ENCODE data around the gene HMX3. TPM values are rescaled to one million over a fixed set of nuclear protein-coding genes. Genes with fewer than 3 reads are reported as not detected.
"Not testable (repeated sequence)": the region's sequence is repeated elsewhere in the genome, so short reads cannot be mapped to it uniquely, and the experiment has no call there.

HMX3 gene
- total RNA-seq, 1 experiment from 2014 or later: not detected

GRCh38 chr10:123175389-123176387, 39.9 kb downstream of the HMX3 start:
- CTCF ChIA-PET: no interaction called here
- Mint-ChIP-seq H3K36me3 (ENCODE audit: insufficient read depth, unreplicated experiment) (peaks cover 11% of the 10 kb centered on the region), H3K4me1 (ENCODE audit: low read depth, unreplicated experiment) (no peaks in the 10 kb centered on the region), H3K27me3 (ENCODE audit: insufficient read depth, unreplicated experiment) (no peaks in the 10 kb centered on the region), H3K4me3 (ENCODE audit: unreplicated experiment) (no peak overlapping the region), H3K27ac (ENCODE audit: unreplicated experiment) (no peak overlapping the region), H3K9me3 (ENCODE audit: unreplicated experiment) (no peaks in the 10 kb centered on the region)
- intact Hi-C loops (cut with micrococcal nuclease; ENCODE audit: unreplicated experiment): no loop called here
- H3K27me3 ChIP-seq (replicated peaks; ENCODE audit: control insufficient read depth, insufficient read depth, low read length): no peaks in the 10 kb centered on the region
- H3K36me3 ChIP-seq (ENCODE audit: control insufficient read depth, insufficient read depth, low read length): no peaks in the 10 kb centered on the region
- BruUV-seq (replicated peaks): no TSS peak
- no peak for TF ChIP-seq CTCF (IDR thresholded peaks at IDR 0.05; ENCODE audit: insufficient read depth in 1 of 2, low read depth in 1 of 2, low read length in 1 of 2, severe bottlenecking in 1 of 2, unreplicated experiment in 1 of 2)
- no peak for DNase-seq
- POLR2A ChIA-PET: no interaction called here
- no peaks in the 10 kb centered on the region for H3K4me1 ChIP-seq
- H3K4me3 ChIP-seq (ENCODE audit: low read depth, low read length): no peak overlapping the region
- H3K9me3 ChIP-seq: no peaks in the 10 kb centered on the region

GRCh38 chr10:123178390-123178789, 42.6 kb downstream of the HMX3 start:
- H3K4me1 Mint-ChIP-seq (ENCODE audit: low read depth, unreplicated experiment); CTCF ChIA-PET; BruUV-seq (replicated peaks); H3K36me3 ChIP-seq (ENCODE audit: control insufficient read depth, insufficient read depth, low read length); H3K4me3 Mint-ChIP-seq (ENCODE audit: unreplicated experiment); intact Hi-C loops (cut with micrococcal nuclease; ENCODE audit: unreplicated experiment); H3K9me3 ChIP-seq; H3K4me1 ChIP-seq; H3K27me3 ChIP-seq (replicated peaks; ENCODE audit: control insufficient read depth, insufficient read depth, low read length); DNase-seq; H3K27me3 Mint-ChIP-seq (ENCODE audit: insufficient read depth, unreplicated experiment); H3K27ac Mint-ChIP-seq (ENCODE audit: unreplicated experiment); POLR2A ChIA-PET; H3K9me3 Mint-ChIP-seq (ENCODE audit: unreplicated experiment); H3K4me3 ChIP-seq (ENCODE audit: low read depth, low read length); H3K36me3 Mint-ChIP-seq (ENCODE audit: insufficient read depth, unreplicated experiment): not testable (repeated sequence)

- H3K27me3 ChIP-seq (replicated peaks; ENCODE audit: control insufficient read depth, insufficient read depth, low read length): no peaks in the 10 kb centered on the region
Measured at GRCh38 chr10:123180101-123181090, 44.6 kb downstream of the HMX3 start.

More at GRCh38 chr10:123180101-123181090, 44.6 kb downstream of the HMX3 start:
- Histone ChIP-seq H3K9me3 (peaks cover 12% of the 10 kb centered on the region), H3K4me3 (ENCODE audit: low read depth, low read length) (no peak overlapping the region), H3K36me3 (ENCODE audit: control insufficient read depth, insufficient read depth, low read length) (no peaks in the 10 kb centered on the region), H3K4me1 (no peaks in the 10 kb centered on the region)
- ChIA-PET CTCF (no interaction called here), POLR2A (no interaction called here)
- Mint-ChIP-seq H3K27me3 (ENCODE audit: insufficient read depth, unreplicated experiment) (no peaks in the 10 kb centered on the region), H3K4me1 (ENCODE audit: low read depth, unreplicated experiment) (no peaks in the 10 kb centered on the region), H3K27ac (ENCODE audit: unreplicated experiment) (no peak overlapping the region), H3K9me3 (ENCODE audit: unreplicated experiment) (peaks cover 24% of the 10 kb centered on the region), H3K36me3 (ENCODE audit: insufficient read depth, unreplicated experiment) (peaks cover 6% of the 10 kb centered on the region), H3K4me3 (ENCODE audit: unreplicated experiment) (no peak overlapping the region)
- intact Hi-C loops (cut with micrococcal nuclease; ENCODE audit: unreplicated experiment): no loop called here
- no peak for TF ChIP-seq CTCF (IDR thresholded peaks at IDR 0.05; ENCODE audit: insufficient read depth in 1 of 2, low read depth in 1 of 2, low read length in 1 of 2, severe bottlenecking in 1 of 2, unreplicated experiment in 1 of 2)
- no TSS peak for BruUV-seq (replicated peaks)
- no peak for DNase-seq
